NCI-H128 (cell line): ENCODE measurements around the gene NPLOC4.
A peak's percentile ranks its signal among the peaks of the same experiment; 100 is the strongest.
"Not testable (repeated sequence)": the region's sequence is repeated elsewhere in the genome, so short reads cannot be mapped to it uniquely, and the experiment has no call there.

Experiments used
- DNase-seq: peaks from one replicate; lab custom pipeline; 2025; ENCODE audit not compliant: unreplicated experiment; lab: John Stamatoyannopoulos, UW

NPLOC4 gene

DNA sequence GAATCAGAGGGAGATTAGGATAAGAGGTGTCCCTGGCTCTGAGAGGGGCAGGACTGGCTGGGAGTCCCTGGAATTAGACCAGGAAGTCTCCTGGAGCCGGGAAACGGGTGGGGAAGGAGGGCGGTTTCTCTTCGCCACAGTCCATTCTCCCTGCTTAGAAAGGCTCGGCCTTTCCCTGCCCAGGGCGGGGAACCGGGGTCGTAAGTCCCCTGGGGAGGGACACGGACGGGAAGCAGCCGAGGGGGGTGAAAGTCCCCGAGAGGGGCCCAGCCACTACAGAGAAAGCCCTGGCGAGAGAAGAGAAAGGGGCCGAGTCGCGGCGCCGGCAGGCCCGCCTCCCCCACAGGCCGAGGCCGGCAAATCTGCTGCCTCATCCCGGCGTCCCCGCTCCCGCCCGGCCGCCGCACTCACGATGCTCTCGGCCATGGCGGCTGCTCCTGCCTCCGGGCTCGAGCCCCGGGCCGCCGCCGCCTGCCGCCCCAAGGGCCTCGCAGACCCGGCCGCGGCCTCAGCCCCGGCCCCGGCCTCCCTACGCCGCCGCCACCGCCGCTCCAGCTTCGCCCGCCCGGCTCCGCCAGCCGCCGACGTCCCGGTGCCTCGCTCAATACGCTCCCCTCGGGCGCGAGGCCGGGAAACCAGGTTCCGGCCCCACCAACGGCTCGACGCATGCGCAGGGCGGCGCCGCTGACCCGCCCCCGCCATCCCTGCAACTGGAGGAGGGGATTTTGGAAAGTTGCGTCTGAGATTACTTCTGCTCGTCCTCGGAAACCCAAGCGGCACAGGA is at the start of gene NPLOC4, which contains the start of gene TSPAN10:
Gene NPLOC4, minus strand, starts transcription at position 608 of the 784 bp plus-strand sequence. Its CDS starts 182 bp downstream, at position 426.
Gene TSPAN10, plus strand, starts transcription at position 692 of the 784 bp plus-strand sequence. CDS start 5,217 bp downstream, outside the sequence.
- peak; percentile 60 for DNase-seq

- DNase-seq: no peak
Observed at GRCh38 chr17:81686614-81687013, 49.7 kb upstream of the NPLOC4 start.

GRCh38 chr17:81685108-81685507 is 48.2 kb upstream of the NPLOC4 start:
- DNase-seq: no peak

DNA sequence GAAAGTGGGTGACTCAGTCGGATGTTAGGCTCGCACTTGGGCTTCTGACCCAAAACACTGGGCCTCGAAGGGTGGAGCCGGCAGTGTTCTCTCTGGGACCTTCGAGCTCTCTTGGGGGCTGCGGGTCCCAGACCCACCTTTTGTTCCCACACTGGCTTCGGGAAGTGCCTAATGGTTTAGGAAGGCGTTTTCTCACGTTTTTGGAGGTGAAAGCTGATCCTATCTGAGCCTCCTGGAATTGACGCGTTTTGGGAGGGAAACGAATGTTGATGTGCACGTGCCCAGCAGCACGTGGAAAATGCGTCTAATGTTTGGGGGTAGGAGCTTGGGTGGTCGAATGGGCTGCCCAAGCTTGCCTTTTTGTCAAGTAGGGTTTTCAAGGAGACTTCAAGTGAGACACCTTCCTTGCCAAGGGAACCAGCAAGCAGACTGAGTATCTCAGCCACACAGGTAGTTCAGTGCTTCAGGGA is 47.6 kb upstream of the NPLOC4 start:
- no peak for DNase-seq

GRCh38 chr17:81683584-81684441 is 46.9 kb upstream of the NPLOC4 start, which contains the start of the genes ARL16 and HGS:
ARL16 (minus strand) TSS chr17:81683797; CDS start chr17:81683753, 44 bp downstream.
HGS (plus strand) TSS chr17:81684011; CDS start chr17:81684067, 56 bp downstream.
- peak; percentile 92 for DNase-seq

DNA sequence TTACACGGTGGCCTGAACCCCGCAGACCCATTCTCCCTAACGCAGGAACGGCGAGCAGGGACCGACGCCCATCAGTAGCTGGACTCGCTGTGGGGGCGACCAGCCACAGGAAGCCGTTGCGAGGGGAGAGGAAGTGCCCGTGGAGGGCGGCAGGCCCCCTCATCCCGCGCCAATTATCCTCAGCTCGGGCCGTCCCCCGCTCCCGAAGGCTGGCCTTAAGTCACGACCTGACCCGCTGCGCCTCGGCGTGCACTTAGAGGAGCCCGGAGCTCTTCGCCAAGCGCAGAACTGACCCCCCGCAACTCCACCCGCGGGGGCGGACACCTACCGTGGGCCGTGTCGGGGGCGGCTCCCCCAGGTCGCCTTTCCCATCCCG is 46.3 kb upstream of the NPLOC4 start:
- no peak for DNase-seq

DNA sequence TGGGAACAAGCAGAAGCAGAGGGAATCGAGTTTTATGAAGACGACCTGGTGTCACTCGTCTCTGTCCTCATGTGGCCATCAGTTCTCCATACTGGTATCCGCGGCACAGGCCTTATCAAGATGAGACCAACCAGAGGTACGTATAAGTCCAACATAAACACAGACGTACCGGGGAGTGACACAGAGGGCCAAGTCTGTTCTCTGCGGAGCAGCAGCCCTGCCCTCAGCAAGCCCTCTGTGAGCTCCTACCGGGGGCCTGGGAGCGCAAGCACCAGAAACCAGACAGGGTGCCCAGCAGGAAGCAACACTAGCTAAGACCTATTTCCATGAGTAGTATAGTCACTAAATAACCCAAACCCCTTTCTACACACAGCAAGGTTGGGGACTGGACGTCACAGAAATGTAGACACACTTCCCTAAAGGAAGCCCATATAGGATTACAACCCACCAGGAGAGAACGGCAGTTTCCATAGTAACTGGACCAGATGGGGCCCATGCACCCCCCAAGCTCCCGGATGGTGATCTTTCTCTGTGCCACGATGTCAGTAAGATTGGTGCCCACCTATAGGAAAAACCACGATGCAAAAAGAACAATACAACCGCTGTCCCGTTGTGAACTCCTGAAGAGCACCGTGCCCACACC is 45.8 kb upstream of the NPLOC4 start:
- DNase-seq: no peak

DNA sequence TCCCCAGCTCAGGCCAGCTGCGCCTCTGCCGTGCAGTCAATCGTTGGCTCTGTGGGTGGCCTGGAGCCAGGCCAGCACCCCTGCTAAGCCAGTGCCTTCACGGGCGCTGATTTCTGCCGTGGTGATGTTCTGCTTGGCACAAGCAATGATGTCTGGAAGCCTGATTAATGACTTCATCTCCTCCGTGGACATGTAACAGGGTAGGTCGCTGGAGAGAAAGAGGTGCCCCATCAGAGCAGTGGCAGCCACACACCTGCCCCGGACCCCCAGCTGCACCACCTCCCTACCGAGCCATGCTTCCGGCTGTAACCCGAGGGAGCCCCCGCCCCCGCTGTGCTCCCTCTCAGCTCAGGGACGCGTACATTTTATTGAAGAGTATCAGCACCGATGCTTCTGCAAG is 44.8 kb upstream of the NPLOC4 start:
- DNase-seq: no peak

DNA sequence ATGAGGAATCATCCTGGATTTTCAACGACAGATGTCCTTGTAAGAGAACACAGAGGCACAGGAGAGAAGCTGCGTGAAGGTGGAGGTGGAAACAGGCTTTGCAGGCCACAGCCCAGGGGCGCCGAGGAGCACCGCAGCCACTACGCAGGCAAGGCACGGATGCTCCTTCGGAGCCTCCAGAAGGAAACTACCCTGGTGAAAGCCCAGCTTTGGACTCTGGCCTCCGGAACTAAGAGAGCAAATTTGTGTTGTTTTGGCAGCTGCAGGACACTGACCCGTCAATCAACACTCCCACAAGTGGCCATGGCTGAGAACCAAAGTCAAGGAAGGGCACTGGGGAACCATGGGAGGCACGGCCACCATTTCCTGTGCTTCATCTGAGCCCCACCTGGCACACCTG is 43.2 kb upstream of the NPLOC4 start:
- DNase-seq: no peak

- DNase-seq: no peak
Observed at GRCh38 chr17:81676906-81677305, 40.0 kb upstream of the NPLOC4 start.

DNA sequence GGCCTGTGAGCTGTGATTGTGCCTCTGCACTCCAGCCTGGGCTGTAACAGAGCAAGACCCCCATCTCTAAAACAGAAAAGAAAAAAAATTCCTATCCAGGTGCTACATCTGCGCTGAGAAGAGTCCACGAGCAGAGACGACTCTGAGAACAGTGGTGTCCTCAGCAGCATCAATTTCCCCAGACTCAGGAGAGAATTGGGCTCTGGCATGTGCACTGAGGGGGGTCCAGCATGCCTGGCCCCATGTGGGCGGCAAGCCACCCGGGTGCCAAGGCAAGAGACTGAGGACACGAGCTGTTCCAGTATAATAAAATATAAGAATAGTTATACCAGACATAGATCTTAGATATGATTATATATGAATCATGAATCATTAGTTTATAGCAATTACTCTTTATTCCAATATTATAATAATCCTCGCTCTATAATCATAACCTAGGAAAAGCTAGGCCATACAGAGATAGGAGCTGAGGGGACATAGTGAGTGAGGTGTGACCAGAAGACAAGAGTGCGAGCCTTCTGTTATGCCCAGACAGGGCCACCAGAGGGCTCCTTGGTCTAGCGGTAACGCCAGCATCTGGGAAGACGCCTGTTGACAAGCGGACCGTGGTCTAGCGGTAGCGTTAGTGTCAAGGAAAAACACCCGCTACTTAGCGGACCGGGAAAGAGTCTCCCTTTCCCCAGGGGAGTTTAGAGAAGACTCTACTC is 38.8 kb upstream of the NPLOC4 start:
- not testable (repeated sequence) for DNase-seq

DNA sequence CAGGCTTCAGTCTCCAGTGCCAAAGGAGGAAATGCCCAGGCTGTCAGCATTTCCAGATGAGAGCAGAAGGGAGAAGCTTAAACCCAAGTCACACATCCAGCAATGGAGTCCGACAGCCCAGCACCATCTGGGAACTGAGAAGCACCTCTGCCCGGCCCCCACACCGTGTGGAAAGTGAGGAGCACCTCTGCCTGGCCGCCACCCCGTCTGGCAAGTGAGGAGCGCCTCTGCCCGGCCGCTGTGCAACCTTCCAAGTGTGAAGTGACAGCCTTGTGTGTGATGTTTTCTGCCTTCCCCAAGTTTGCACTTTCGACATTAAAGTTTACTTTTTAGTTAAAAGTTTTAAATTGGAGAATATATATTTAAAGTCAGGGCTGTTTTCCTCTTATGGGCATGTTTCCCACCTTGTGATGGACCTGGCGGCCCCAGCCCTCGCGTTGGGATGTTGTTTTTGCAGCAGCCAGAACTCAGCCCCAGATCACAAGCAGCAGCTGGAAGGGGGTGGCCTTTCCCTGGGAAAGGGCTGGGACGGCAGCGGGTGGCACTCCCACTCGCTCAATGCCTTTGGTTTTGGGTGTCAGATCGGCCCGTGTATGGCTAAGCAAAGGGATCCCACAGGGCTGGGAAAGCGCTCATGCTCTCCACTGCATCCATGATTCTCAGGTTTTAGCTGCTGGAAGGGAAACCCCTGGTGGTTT is 36.8 kb upstream of the NPLOC4 start:
- no peak for DNase-seq

GRCh38 chr17:81672954-81673353 is 36.0 kb upstream of the NPLOC4 start:
- no peak for DNase-seq

DNA sequence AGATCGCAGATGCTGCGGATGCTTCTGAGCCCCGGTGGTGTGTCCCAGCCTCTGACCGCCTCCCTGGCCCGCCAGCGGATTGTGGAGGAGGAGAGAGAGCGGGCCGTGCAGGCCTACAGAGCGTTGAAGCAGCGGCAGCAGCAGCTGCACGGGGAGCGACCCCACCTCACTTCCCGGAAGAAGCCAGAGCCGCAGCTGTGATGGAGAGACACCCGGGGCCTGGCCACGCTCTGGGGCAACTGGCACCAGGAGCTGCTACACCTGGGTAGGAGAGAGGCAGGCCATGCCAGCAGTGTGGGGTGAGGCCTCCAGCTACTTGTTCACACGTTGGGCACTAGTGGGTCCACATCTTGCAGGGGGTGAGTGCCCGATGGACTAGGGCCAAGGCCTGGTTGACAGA is 35.6 kb upstream of the NPLOC4 start:
- DNase-seq: no peak

GRCh38 chr17:81667754-81668153 is 30.8 kb upstream of the NPLOC4 start:
- DNase-seq: no peak

DNA sequence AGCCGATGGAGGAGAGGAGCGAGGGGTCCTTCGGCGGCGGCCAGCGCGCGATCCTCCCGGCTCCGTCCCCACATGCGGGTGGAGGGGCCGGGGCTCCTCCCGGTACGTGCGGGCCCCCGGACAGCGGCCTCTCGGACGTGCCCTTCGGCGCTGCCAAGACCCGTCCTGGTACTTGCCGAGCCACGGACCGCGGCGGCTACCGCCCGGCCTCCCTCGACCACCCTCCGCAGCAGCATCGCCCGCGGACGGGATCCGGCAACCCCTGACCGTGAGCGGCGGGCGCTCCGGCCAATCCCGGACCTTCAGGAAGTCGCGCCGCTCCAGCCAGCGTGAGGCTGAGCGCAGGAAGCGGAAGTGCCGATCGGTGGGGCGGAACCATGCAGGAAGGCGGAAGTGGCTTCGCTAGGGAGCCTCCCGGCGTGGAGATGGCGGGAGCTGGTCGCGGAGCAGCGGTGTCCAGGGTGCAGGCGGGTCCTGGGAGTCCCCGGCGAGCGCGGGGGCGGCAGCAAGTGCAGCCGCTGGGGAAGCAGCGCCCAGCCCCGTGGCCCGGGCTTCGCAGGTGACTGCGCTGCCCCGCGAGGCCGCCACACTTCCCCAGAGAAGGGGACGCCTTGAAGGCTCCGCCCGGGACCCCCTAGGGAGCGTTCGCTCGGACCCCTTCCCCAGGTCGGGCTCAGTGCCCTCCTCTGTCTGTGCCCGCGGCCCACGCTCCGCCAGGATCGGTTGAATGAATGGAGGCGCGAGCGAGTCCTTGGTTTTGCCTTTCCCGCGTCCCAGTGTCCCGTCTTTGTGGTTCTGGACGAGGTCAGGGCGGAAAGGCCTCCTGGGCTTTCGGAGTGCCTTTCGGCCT is 29.7 kb upstream of the NPLOC4 start, which contains the start of the genes CCDC137 and OXLD1:
Gene CCDC137, plus strand, starts transcription at position 396 of the 850 bp plus-strand sequence. Its CDS starts 30 bp downstream, at position 426.
Gene OXLD1, minus strand, starts transcription at position 264 of the 850 bp plus-strand sequence. Its CDS starts 28 bp downstream, at position 236.
- peak; percentile 75 for DNase-seq

DNA sequence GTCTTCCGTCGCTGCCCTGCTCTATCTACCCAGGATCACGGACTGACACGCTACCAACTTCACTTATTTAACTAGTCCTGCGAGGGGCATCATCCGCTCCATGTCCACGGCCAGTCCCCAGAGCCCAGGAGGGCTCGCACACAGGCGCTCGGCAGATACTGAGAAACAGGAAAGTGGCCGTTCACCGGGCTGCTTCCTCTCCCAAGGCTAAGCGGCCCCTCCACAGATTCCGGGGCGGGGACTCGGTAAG is 29.1 kb upstream of the NPLOC4 start:
- no peak for DNase-seq

DNA sequence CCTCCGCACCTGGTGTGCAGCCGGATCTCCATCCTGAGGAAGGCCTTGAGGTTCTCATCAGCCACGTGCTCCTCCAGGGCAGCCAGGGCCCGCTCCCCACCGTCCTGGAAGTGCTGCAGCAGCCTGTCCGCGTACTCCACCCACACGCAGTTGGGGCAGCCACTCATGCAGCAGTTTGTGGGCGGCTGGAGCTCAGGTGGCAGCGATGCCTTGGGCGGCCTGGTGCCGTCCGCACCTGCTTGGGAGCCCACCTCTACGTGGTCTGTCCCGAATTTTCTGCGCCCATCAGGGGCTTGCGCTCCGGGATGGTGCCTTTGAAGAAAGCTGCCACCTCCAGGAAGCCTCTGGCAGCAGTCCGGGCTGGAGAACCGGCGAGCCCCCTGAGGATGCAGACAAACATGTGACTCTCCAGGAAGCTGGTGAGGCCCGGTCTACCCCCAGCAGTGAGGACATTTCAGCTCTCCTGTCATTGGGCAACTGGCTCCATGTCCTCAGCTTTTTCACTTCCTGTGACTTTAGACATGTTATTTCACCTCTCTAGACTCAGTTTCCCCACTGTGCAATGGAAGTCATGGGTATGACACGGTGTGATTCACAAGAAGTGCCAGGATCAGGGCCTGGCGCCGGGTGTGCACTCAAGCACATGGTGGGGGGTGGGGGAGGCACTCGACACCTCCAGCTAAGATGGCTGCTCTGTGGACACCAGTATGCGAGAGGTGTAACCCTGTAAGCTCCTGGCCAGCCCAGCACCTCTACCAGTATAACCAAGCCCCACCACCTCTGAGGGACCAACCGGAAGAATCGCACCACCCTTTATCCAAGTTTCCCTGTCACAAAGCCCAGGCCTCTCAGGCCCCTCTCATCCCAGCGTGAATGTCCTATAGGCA is 28.5 kb upstream of the NPLOC4 start:
- DNase-seq: no peak
